ENCODE measurements around the gene HAPLN2.
A peak's percentile ranks its signal among the peaks of the same experiment; 100 is the strongest.

HAPLN2 gene

DNA sequence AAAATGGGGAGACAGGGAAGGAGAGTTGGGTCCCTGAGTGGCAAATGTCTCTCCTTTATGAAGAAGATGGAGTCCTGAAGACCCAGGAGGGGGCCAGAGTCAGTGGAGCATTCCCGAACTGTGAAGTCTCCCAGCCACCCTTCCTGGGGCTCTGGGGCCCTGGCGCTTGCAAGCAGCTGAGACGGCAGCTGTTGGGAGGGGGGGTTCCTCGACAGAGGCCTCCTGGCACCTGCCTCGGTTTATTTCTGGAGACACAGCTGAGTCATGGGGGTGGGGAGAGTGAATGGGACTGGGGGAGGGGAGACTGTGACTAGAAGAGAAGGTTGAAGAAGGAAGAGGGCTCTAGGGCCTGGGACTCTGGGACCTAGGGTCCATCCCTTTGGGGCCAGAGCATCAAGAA lies 44.0 kb downstream of the HAPLN2 start:
- DNase-seq (ENCODE audit: low read depth): peak; percentile 28

DNA sequence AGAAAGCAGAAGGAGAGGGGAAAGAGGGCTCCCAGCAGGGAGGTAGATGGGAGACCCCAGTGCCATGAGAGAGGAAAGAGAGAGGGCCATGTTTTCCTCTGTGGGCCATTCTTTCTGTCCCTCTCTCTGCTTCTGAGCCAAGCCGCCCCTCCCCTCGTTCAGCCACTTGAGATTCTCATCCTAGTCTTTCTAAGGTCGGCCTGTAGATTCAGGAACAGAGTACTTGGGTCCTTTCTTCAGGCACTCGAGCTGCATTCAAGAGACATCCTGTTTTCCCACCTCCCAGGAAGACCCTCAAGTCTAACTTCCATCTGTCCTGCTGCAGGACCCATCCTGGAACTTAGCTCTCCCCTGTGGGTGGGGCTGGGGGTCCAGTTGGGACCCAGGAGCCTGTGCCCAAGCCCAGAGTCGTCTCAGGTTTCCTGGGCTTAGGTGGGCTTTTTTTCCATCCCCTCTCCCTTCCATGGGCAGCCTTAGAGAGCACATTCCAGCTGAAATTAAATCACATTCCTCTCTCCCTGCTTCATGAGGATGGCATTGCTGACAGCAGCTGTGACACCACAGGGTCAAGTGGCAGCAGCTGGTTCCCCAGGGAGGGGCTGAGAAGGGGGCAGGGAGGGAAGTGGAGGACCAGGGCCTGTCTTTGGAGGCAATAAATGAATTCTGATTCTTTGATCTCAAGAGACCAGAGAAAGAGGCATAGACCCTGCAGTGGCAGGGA lies 45.0 kb downstream of the HAPLN2 start:
- no peak for DNase-seq (ENCODE audit: low read depth)

DNA sequence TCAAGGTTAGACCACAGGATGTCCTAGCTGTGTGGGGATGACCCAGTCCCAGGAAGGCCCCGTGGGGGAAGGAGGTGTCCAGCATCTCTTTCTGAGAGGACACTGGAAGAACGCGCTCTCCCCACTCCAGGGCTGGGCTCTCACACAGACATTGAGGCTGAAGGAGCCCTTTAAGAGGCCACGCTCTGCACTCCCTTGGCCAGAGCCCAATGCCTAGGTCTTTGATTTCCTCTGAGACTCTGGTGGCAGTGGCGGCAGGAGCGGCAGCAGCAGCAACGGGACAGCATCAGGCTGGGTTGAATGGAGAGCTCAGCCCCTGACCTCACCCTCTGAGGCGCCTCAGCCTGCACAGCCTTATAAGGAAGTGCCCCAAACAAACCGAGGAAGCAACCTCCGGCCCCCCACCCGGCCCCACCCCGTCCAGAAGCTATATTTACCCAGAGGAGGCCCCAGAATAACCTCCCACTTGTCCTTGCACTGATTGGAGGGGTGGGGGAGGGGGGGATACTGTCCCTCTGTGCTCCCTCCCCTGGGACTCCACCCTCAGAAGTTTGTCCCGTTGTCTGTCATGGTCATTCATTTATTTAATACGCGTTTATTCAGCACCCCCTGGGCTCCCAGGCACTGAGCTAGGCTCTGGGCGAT lies 45.7 kb downstream of the HAPLN2 start:
- no peak for DNase-seq (ENCODE audit: low read depth)

DNA sequence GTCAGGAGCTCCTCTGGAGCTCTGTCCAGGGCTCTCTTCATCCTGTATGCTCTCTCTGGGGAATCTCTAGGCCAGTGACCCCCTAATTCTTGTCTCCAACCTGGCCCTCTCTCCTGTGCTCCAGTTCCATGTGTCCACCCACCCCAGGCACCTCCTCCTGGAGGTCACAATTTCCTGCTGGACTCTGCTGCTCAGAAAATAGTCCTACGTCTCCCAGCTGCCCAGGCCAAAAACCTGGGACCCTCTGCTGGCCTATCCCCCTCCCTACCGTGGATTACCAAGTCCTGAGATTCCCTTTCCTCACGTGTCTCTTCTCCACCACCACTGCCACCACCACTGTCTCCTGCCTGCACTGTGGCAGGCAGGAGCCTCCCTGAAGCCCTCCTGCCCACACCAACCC lies 46.3 kb downstream of the HAPLN2 start:
- no peak for DNase-seq (ENCODE audit: low read depth)

DNA sequence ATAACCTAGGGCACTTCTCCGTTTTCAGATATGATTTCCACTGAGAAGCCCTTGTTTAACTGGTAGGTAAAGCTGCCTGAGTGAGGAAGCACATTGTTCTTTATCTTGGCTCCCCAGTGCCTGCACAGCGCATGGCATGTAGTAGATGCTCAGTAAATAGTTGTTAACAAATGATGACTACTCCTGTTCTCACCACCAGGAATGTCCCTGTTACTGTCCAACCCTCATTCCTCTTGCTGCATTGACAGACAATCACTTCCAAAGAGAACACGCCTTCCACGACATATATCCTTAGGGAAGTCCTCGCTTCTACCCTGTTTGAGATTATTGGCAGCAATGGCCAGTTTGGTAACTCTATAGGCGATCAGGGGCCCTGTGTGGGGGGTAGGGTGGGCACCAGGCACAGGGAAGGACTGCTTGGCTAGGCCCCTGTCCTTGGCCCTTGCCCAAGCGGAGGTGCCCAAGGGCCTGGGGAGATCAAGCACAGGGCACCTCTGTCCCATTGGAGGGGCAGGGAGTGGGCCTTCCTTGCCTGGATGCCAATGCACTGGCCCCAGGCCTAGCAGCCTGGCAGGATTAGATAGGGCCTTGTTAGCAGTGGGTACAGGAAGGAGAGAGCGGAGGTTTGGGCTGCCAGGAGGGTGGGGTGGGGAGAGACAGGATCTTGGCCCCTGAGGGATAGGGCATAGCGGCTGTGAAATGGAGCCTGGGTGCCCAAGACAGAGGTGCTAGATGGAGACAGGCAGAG lies 47.8 kb downstream of the HAPLN2 start:
- DNase-seq (ENCODE audit: low read depth): no peak

DNA sequence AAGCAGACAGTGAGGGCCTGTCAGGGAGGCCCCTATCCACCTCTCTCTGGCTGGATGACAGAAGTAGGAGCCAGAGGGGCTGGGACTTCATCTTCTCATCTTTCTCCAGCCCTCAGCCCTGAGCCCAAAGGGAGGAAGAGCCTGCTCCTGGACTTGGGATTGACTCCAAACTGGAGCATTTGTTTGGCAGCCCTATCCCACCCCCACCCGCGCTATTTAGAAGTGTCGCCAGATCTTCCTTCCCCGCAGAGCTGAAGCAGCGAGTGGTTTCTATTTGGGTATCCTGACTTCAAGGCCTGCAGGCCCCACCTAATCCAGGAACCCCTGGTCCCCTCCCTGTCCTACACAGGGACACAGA lies 48.4 kb downstream of the HAPLN2 start:
- DNase-seq (ENCODE audit: low read depth): no peak

DNA sequence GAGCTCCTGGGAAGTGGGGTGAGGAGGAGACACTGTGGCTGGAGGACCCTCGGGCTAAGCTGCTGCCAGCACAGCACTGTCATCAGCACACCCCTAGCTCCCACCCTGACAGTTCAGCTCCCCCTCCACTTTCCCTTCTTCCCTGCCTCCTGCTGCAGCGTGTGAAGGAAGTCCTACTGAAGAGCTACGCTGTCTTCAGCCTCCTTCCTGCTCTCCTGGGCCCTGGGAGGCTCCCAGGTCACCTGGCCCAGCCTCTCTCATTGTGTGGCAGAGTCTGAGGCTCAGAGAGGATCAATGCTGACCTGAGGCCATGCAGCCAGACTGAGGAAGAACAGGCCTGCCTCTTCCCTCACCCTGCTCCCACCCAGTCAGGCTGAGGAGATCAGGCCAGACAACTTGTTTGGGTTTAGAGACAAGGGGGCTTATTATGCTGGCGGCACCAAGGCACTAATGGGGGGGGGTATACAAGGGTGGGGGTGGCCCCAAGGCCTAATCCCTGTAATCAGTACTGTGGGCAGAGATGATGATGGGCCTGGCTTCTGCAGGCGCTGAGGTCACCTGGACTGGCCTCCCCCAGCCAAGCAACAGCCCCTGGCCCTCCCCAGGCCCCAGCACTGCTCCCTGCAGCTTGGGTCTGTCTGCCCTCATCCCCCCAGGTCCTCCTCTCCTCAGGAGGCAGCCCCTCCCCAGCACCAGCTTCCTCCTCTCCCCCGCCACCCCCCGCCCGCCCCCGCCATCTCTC lies 48.9 kb downstream of the HAPLN2 start:
- no peak for DNase-seq (ENCODE audit: low read depth)

DNA sequence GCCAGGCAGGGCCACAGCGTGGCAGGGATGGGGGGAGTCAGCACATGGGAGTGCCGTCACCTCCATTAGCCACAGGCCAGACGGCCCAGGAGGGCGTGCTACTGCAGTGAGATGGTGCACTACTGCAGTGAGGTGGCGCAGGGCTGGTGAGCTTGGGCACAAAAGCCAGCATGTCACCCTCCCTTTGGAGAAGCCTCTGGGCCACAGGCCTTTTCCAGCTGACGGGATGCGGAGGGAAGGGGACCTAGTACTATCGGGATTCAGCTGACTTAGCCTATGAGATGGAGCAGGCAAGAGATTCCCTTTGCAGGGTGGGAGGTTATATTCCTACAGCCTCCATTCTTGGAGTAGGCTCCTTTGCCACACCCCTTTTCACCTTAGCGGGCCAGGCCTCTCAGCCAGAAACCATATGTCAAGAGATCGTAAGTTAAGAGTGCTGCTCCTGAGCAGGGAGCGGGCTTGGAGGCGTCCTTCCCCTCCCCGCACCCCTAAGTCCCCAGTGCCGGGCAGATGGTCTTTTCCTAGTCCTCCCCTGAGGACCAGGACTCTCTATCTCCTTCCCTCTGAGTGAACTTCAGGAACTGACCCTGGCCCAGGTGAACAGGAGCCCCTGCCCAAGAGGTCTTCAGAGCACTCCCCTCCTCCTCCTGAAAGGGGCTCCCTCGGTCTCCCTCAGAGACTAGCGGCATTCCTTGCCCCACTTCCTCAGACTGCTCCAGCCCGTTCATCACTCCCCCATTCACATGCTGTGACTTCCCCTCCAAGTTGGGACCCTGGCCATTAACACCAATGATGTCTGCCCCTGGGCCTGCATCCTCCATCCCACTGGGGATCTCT lies 49.8 kb downstream of the HAPLN2 start:
- DNase-seq (ENCODE audit: low read depth): no peak

DNA sequence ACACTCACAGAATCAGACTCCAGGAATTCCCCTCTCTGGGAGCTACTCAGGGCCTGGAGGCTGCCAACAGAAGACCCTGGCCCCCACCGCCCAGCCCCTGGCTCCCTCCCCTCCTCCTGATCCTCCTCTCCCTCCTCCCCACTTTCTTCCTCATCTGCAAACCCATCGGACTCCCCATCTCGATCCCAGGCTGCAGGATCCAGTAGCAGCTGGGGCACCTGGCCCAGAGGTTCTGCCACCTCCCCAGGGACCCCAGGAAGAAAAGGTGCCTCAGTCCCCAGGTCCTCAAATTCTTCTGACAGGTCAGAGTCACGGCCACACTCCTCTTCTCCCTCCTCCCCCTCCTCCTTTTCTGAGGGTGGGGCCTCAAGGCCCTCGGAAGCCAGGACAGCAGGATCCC lies 50.6 kb downstream of the HAPLN2 start:
- no peak for DNase-seq (ENCODE audit: low read depth)

DNA sequence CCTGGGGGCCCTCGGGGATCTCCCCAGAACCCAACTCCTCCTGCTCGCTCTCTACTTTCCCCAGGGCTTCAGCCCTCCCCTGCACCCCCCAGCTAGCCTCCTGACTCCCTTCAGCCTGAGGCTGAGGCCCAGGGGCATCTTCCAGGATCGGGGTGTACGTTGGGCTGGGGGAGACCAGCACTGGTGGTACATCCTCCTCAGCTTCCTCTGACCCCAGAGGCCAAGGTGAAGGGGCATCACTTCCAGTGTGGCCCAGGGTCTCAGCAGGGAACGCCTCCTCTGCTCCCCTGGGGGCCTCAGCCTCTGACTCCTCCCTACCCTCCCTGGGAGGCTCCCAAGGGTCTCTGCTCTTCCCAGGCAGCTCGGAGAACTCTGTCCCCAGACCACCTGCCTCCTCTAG lies 51.1 kb downstream of the HAPLN2 start:
- DNase-seq (ENCODE audit: low read depth): no peak

DNA sequence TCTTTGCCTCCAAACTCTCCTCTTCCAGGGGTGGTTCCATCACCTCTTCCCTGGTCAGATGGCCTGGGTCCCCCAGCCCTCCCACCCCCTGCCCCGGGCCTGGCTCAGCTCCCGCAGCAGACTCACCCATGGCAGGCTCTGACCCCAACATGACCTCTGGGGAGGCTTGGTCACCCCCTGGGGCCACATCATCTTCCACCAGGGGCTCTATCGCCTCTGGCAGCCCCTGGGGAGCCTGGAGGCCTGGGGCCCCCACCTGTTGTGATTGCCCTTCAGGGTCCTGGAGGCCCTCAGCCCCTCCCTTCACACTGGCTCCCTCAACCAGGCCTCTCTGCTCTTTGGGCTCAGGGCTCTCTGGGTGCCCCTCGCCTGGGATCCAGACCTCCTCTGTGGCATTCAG lies 51.6 kb downstream of the HAPLN2 start:
- no peak for DNase-seq (ENCODE audit: low read depth)

DNA sequence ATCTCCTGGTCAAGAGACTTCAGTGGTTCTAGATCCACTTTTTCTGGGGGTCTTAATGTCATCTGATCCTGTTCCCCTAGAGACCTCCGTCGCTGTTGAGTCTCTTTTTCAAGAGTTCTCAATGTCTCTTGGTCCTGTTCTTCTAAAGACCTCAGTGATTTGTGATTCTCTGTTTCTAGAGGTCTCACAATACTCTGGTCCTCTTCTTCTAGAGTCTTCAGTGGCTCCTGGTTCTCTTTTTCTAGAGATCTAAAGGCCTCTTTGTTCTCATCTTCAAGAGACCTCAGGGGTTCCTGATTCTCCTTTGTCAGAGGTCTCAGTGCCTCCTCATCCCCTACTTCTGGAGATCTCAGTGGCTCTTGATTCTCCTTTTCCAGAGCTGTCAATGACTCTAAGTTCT lies 52.6 kb downstream of the HAPLN2 start:
- DNase-seq (ENCODE audit: low read depth): no peak

DNA sequence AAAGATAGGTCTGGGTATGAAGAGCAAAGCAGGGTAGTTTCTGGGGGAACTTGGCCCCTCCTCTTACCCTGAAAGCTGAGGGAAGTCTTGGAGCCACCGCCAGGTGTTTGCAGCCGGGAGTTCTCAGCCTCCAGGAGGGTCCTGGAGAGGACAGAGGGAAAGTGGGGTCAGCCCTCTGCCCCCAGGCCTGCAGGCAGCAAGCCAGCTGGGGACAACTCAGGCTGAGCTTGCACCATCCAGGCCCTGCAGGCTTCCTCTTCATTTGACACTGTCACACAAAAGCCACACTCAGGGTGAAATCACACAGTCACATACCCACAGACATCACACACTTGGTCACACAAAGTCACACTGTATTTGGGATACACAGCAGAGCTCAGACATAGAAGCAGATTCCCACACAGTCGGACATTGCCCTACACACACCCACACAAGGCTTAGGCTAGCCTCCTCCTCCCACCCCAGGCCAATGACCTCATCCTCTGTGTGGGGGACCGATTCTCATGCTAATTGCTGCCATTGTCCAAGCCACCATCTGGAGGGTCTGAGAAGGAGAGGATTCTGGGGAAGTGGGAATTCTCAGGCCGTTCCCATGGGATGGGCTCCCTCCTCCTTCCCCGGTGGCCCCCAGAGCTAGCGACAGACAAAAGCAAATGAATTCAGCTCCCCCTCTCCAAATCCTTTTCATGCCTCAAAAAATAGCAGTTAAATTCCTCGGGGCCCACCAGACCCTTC lies 54.3 kb downstream of the HAPLN2 start:
- DNase-seq (ENCODE audit: low read depth): peak; percentile 21

Data from amniotic epithelial cell (primary cell).